ENCODE results near the gene IL24. TPM values are rescaled to one million over a fixed set of nuclear protein-coding genes. Genes with fewer than 3 reads are reported as not detected.

IL24 gene
- total and polyA plus RNA-seq, 8 donors: not detected

- WGBS, 2 donors: 94 to 97% methylated on average over 2 of the region's 2 CpGs
- Histone ChIP-seq H3K4me3 (no peak overlapping the region), H3K4me1 (no peaks in the 10 kb centered on the region), H3K27me3 (no peaks in the 10 kb centered on the region), H3K36me3 (no peaks in the 10 kb centered on the region), H3K9me3 (no peaks in the 10 kb centered on the region), H3K27ac (no peak overlapping the region)
- DNase-seq (no peak), FAIRE-seq (no peak), ATAC-seq (no peak)
- TF ChIP-seq CTCF (IDR thresholded peaks at IDR 0.05): no peak
- intact Hi-C loops (cut with DNase I): no loop called here
These were observed 29.0 kb downstream of the IL24 start for GRCh38 chr1:206926286-206926685.

GRCh38 chr1:206929524-206929923 lies 32.3 kb downstream of the IL24 start:
- TF ChIP-seq CTCF (IDR thresholded peaks at IDR 0.05): no peak
- FAIRE-seq (no peak), ATAC-seq (no peak), DNase-seq (no peak)
- Histone ChIP-seq H3K27ac (no peak overlapping the region), H3K36me3 (no peaks in the 10 kb centered on the region), H3K4me3 (no peak overlapping the region), H3K9me3 (no peaks in the 10 kb centered on the region), H3K27me3 (no peaks in the 10 kb centered on the region), H3K4me1 (no peaks in the 10 kb centered on the region)
- WGBS, 2 donors: 82 to 86% methylated on average over 6 of the region's 6 CpGs
- intact Hi-C loops (cut with DNase I): no loop called here

- TF ChIP-seq CTCF (IDR thresholded peaks at IDR 0.05): no peak
- no peaks in the 10 kb centered on the region for H3K36me3 ChIP-seq
- ATAC-seq (peak in 2 of 4 donors; percentile 8 to 38), DNase-seq (no peak), FAIRE-seq (no peak)
- H3K27ac ChIP-seq: no peak overlapping the region
- intact Hi-C loops (cut with DNase I): no loop called here
- no peak overlapping the region for H3K4me3 ChIP-seq
- H3K27me3 ChIP-seq: no peaks in the 10 kb centered on the region
- 84 to 89% methylated on average over 17 of the region's 17 CpGs for WGBS, 2 donors
- H3K4me1 ChIP-seq: no peaks in the 10 kb centered on the region
- H3K9me3 ChIP-seq: no peaks in the 10 kb centered on the region
These were observed 33.1 kb downstream of the IL24 start for GRCh38 chr1:206930210-206930798.

DNA sequence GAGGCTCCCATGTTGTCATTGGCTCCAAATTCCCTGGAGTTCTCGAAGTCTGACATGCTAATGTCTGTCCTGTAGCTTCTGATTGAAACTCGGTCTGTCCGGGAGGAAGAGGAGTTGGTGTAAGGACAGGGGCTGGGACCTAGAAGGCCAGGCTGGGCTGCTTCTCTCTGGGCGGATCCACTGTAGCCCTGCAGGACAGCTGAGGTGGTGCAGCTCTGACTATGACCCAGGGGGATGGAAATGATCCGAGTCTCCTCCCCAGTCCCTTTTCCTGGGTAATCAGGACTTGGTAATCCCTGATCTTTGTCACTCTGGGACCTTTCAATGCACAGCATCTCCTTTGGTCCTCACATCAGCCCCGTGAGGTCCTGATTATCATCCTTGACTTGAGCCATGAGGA lies 34.5 kb downstream of the IL24 start:
- no peaks in the 10 kb centered on the region for H3K27me3 ChIP-seq
- TF ChIP-seq CTCF (IDR thresholded peaks at IDR 0.05): no peak

GRCh38 chr1:206932177-206932576 lies 34.9 kb downstream of the IL24 start:
- TF ChIP-seq CTCF (IDR thresholded peaks at IDR 0.05): no peak
- ATAC-seq: no peak
- Histone ChIP-seq H3K36me3 (no peaks in the 10 kb centered on the region), H3K9me3 (no peaks in the 10 kb centered on the region), H3K27ac (no peak overlapping the region), H3K4me3 (no peak overlapping the region), H3K4me1 (no peaks in the 10 kb centered on the region), H3K27me3 (no peaks in the 10 kb centered on the region)
- intact Hi-C loops (cut with DNase I): no loop called here
- WGBS, 2 donors: 70 to 75% methylated on average over 8 of the region's 8 CpGs
- DNase-seq: no peak
- no peak for FAIRE-seq

More for the DNA sequence above, 34.5 kb downstream of the IL24 start:
- no peak for ATAC-seq
- Histone ChIP-seq H3K36me3 (no peaks in the 10 kb centered on the region), H3K27ac (no peak overlapping the region), H3K4me1 (no peaks in the 10 kb centered on the region), H3K4me3 (no peak overlapping the region), H3K9me3 (no peaks in the 10 kb centered on the region)
- WGBS, 2 donors: 73 to 81% methylated on average over 6 of the region's 6 CpGs
- FAIRE-seq: no peak
- intact Hi-C loops (cut with DNase I): no loop called here
- no peak for DNase-seq

Data from pancreas (tissue), 10 donors.